Activated CD4-positive, alpha-beta T cell treated with anti-CD3 and anti-CD28 coated beads, Interleukin-2, amount 50 U/mL, for 16 hours (primary cell): ENCODE results near the gene THBS2.
"Not testable (repeated sequence)": the region's sequence is repeated elsewhere in the genome, so short reads cannot be mapped to it uniquely, and the experiment has no call there.

ENCODE experiments used
- DNase-seq: peaks from one replicate; pipeline ENCODE4 v3.0.0-alpha.2; 2020

The THBS2 gene

GRCh38 chr6:169271158-169271876 lies 17.7 kb upstream of the THBS2 start:
- DNase-seq: no peak

- DNase-seq: not testable (repeated sequence)
Measured at GRCh38 chr6:169270077-169270380, 16.4 kb upstream of the THBS2 start.

GRCh38 chr6:169269180-169270076 lies 15.8 kb upstream of the THBS2 start:
- DNase-seq: no peak

- no peak for DNase-seq
Measured at GRCh38 chr6:169268276-169268675, 14.6 kb upstream of the THBS2 start.

GRCh38 chr6:169266746-169267591 lies 13.3 kb upstream of the THBS2 start:
- no peak for DNase-seq

- no peak for DNase-seq
Measured at GRCh38 chr6:169266261-169266660, 12.6 kb upstream of the THBS2 start.

- no peak for DNase-seq
Measured at GRCh38 chr6:169265486-169266131, 12.0 kb upstream of the THBS2 start.

GRCh38 chr6:169263836-169264608 lies 10.4 kb upstream of the THBS2 start:
- no peak for DNase-seq

- DNase-seq: no peak
Measured at GRCh38 chr6:169263374-169263773, 9.7 kb upstream of the THBS2 start.

GRCh38 chr6:169262602-169263001 lies 9.0 kb upstream of the THBS2 start:
- DNase-seq: not testable (repeated sequence)

GRCh38 chr6:169256518-169256917 lies 2.9 kb upstream of the THBS2 start:
- DNase-seq: no peak

GRCh38 chr6:169256061-169256460 lies 2.4 kb upstream of the THBS2 start:
- DNase-seq: no peak

- no peak for DNase-seq
Measured at GRCh38 chr6:169255643-169256042, 2.0 kb upstream of the THBS2 start.

GRCh38 chr6:169254456-169255316 lies 1.0 kb upstream of the THBS2 start:
- DNase-seq: no peak

- no peak for DNase-seq
Measured at GRCh38 chr6:169252505-169253189, 999 bp downstream of the THBS2 start.

- no peak for DNase-seq
Measured at GRCh38 chr6:169251822-169252504, 1.7 kb downstream of the THBS2 start.

- DNase-seq: no peak
Measured at GRCh38 chr6:169251371-169251802, 2.3 kb downstream of the THBS2 start.

GRCh38 chr6:169250660-169251059 lies 3.0 kb downstream of the THBS2 start:
- DNase-seq: no peak

- DNase-seq: no peak
Measured at GRCh38 chr6:169249057-169249456, 4.6 kb downstream of the THBS2 start.

- no peak for DNase-seq
Measured at GRCh38 chr6:169248521-169248971, 5.1 kb downstream of the THBS2 start.
